Fibroblast of skin of back (primary cell): ENCODE data around the gene PDZRN3.
A peak's percentile ranks its signal among the peaks of the same experiment; 100 is the strongest.

Experiments used
- DNase-seq: peaks from one replicate; pipeline ENCODE4 v3.0.0-alpha.2; 2013

The PDZRN3 gene

DNA sequence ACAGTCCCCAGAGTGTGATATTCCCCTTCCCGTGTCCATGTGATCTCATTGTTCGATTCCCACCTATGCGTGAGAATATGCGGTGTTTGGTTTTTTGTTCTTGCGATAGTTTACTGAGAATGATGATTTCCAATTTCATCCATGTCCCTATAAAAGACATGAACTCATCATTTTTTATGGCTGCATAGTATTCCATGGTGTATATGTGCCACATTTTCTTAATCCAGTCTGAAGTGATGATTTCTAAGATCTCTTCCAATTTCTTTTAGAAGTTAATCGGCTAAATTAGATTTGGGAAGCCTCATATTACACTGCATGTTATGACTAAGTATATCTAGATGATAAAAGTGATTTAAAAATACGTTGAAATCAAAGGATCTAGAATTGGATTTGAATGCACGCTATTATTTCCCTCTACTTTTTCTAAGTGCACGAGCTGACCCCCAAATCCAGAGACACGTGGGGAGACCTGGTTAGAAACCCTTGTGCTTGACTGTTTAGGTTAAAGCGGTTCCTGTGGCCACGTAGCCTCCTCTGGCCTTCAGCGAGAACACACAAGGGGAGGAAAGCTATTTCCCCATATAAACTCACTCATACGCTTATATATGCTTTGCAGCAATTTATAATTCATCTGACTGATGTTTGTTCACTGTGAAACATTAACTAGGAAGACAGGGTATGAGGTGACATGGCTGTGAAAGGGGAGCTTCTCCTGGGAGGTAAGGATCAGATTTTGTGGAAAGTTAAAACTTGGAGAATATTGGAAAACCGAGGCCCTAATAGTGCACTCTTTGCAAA is 243.8 kb downstream of the PDZRN3 start:
- DNase-seq = no peak

DNA sequence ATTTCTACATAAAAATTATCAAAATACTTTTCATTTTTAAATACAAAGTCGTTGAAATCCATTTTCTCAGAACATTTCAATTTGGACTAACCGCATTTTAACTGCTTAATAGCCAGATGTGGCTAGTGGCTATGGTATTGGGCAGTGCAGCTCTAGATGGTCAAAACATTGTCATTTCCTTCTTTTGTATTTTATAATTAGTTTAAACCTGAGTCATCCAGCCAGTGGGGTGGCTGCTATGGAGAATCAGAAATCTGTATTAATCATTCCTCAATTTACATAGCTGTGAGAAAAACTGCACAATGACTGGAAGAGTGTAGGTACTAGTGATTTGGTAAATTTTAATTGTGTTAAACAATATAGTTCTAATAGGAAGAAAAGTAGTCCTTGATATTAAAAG is 245.3 kb downstream of the PDZRN3 start:
- peak; percentile 25 for DNase-seq

DNA sequence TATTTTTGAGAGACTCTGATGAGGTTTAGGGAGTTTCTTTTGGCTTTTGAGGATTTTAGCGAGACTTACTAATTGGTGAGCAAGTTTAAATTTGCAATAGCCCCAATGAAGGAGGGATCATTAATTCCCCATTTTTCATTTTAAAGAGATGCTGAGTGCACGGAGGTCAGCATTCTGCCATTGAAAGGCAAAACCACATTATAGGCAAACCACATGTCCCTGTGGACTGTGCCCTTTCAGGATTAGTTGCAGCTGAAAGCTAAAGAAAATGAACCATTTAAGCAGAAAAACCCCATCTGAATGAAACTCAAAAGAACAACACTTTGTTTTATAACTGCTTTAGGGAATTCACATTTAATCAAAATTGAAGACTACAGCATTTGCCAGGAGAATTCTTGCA is 246.5 kb downstream of the PDZRN3 start:
- no peak for DNase-seq

- DNase-seq = peak; percentile 15
Observed at GRCh38 chr3:73365756-73366397, 258.9 kb downstream of the PDZRN3 start.

GRCh38 chr3:73364517-73364916 is 260.2 kb downstream of the PDZRN3 start:
- DNase-seq = peak; percentile 3

GRCh38 chr3:73363093-73363492 is 261.6 kb downstream of the PDZRN3 start:
- no peak for DNase-seq

DNA sequence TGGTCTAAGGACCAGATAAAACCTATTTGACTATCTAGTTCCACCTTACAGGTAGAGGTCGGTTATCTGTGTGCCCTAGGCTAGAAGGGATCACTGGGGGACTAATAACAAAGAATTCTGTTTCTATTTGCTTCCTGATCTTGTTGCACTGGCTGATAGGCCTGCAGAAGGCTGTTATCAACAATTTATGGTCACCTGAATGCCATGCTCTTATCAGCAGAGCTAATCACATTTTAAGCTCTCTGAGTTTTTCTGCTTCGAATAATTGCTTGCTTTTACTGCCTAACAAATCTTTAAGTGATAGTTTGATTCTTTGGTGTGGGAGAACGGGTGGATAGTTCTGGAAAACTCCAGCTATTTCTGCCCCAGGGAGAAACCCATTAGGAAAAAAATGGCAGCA is 263.1 kb downstream of the PDZRN3 start:
- DNase-seq = no peak

- DNase-seq = peak; percentile 49
Observed at GRCh38 chr3:73353649-73354217, 271.0 kb downstream of the PDZRN3 start.

GRCh38 chr3:73352841-73353645 is 271.7 kb downstream of the PDZRN3 start:
- no peak for DNase-seq

DNA sequence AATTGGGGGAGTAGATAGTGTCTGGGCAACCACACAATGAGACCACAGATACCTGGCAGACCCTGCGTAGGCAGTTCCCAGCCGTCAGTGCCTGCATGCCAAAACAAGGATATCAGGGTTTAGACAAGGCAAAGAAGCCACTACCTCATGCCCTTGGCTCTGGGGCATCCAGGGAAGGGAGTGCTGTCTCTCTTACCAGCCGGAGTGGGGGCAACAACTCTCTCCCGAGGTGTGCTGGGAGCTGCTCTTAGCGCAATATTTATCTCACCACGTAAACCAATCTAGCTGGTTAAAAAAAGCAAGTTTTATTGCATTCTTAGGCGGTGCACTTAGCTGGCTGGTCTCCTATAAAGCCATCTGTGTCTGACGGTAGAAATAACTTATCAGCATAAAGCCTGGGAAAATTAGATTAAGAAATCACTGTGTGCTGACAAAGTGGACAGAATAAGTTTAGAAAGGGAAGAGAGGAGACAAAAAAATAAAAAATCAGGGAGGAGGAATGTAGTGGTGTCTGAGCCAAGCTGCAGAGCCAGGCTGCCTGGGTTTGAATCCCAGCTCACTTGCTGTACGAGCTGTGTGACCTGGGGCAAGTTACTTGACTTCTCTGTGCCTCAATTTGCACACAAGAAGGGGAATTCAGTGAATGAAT is 273.2 kb downstream of the PDZRN3 start:
- DNase-seq = no peak

DNA sequence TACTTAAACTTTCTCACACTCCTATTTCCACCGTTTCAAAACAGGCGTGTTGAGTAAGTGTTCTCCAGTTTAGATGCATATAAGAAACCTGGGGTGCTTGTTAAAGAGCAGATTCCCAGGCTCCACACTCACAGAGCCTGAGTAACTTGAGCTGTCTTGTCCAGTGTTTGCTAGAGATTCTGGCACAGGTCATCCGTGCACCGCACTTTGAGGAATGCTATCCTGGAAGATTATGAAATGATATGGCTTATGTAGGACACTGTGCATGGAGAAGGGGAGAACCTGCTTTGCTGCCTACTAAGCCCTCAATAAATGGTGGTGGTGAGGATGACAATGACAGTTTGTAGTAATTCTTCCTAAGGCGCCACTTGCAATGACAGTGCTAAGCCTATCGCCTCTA is 273.7 kb downstream of the PDZRN3 start:
- no peak for DNase-seq

DNA sequence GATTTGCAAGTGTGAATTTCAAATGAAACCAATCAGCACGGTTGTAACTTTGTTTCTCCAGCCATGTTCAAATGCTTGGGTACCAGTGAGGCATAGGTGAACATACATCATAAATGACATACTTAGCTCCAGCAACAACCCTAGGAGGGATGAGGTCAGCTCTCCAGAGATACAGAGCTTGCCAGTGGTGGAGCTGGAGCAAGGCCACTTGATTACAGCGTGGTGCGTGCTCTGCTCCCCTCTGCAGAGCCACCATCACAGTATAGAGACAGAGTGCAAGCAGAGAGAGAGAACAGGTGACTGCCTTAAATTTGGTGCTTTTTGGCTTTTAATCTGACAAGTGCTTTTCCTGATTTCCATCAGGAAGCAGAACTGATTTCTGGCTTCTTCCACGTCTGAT is 275.1 kb downstream of the PDZRN3 start:
- DNase-seq = no peak

GRCh38 chr3:73342077-73342476 is 282.7 kb downstream of the PDZRN3 start:
- DNase-seq = no peak

DNA sequence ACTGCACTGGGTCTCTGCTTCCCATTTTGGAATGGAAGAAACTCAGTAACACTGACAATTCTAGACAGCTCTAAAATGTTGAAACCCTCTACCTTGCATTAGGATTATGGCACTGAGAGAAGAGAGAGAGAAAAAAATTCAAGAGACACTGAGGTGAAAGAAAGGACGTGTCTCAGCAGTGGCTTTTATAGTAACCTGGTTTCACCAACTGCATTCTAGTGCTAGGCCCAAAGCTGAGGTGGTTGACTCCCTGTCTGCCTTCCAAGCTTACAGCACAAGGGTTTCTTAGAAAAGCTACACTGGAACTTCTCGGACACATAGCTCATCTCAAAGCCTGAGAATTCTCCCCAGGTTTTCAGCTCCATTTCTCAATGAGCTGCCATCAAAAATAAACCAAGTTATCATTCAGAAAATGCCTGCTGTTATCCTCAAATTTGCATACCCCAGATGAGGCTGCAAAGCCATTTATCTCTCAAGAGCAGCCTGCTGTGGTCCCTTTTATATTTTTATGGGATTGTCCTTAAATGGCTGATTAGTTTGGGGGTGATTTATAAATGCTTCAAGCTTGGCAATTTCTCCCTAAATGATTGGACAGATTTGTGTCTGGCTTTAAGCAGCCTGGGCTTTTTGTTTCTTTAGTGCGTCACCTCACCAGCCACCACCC is 283.3 kb downstream of the PDZRN3 start:
- no peak for DNase-seq

DNA sequence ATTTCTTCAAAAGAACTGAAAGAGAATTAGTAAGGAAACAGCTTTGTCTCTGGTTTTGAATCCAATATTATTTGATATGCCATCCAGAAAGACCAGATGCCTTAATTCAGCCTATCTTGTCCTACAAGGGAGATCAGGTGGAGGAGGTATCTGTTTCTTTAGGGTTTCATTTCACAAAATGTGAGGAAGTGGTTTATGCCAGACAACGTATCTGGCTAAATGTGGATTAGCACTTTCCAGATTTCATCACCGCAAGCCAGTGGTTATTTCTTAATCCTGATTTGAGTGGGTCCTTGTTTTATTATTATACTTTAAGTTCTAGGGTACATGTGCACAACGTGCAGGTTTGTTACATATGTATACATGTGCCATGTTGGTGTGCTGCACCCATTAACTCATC is 292.2 kb downstream of the PDZRN3 start:
- no peak for DNase-seq
